ENCODE data around the gene ADCY6. TPM values are rescaled to one million over a fixed set of nuclear protein-coding genes. Genes with fewer than 3 reads are reported as not detected.

Gene ADCY6
- total RNA-seq, 1 donor from 2014 or later: 25.7 TPM

Small RNA genes within 50 kb of the gene (small RNA-seq; reads per million reads assigned to genes)
- gene MIR4701: not detected
- not detected for gene RF00019

Other genes with a start within 250 kb of the ADCY6 start
- not detected for gene LALBA, start 219.0 kb downstream of the ADCY6 start, total RNA-seq
- 78.3 TPM for gene KANSL2, start 106.9 kb downstream of the ADCY6 start, total RNA-seq
- gene CCNT1, start 72.4 kb downstream of the ADCY6 start, total RNA-seq: 34.6 TPM
- 41.6 TPM for gene CACNB3, start 29.4 kb upstream of the ADCY6 start, total RNA-seq
- 55.8 TPM for gene DDX23, start 63.1 kb upstream of the ADCY6 start, total RNA-seq
- gene RND1, start 76.8 kb upstream of the ADCY6 start, total RNA-seq: 24.9 TPM
- 3.3 TPM for gene FKBP11, start 136.4 kb upstream of the ADCY6 start, total RNA-seq
- 67.7 TPM for gene ARF3, start 168.4 kb upstream of the ADCY6 start, total RNA-seq
- 3.7 TPM for gene WNT10B, start 182.6 kb upstream of the ADCY6 start, total RNA-seq
- not detected for gene WNT1, start 189.2 kb upstream of the ADCY6 start, total RNA-seq
- gene DDN, start 210.3 kb upstream of the ADCY6 start, total RNA-seq: 14.7 TPM
- gene PRKAG1, start 229.7 kb upstream of the ADCY6 start, total RNA-seq: 29.3 TPM